HTR-8/SVneo (cell line): ENCODE data around the gene TTC33.
A peak's percentile ranks its signal among the peaks of the same experiment; 100 is the strongest.

Experiments
- DNase-seq: peaks from one replicate; pipeline ENCODE4 v3.0.0; 2011; ENCODE audit warnings: low spot score, mixed read lengths; ENCODE audit not compliant: insufficient read length
- FAIRE-seq: peaks from 2 replicates; lab custom pipeline; 2011; peaks lifted over from hg19 to GRCh38; lab: Jason Lieb, UNC

The TTC33 gene

GRCh38 chr5:40499518-40500273 lies 256.1 kb downstream of the TTC33 start:
- no peak for DNase-seq
- FAIRE-seq = peak; percentile 59

DNA sequence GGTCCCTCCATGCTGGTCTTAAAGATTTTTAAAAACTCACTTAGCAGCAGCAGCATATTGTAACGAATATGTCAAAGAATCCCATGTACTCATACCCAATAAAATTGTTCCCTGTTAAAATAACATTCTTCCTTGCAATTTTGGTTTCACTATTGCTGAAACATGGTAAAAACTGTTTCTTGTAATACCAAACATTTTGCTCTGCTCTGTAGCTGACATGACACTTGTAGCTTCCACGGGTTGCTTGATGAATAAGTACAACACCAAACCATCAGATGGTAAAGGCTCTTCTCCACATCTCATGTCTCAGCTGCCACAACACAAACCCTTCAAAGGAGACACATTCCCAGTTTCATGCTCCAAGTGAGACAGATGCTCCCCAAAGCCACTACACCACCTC lies 256.8 kb downstream of the TTC33 start:
- DNase-seq (no peak), FAIRE-seq (peak; percentile 66)

GRCh38 chr5:40497573-40497972 lies 258.2 kb downstream of the TTC33 start:
- FAIRE-seq (peak; percentile 75), DNase-seq (peak; percentile 50)

DNA sequence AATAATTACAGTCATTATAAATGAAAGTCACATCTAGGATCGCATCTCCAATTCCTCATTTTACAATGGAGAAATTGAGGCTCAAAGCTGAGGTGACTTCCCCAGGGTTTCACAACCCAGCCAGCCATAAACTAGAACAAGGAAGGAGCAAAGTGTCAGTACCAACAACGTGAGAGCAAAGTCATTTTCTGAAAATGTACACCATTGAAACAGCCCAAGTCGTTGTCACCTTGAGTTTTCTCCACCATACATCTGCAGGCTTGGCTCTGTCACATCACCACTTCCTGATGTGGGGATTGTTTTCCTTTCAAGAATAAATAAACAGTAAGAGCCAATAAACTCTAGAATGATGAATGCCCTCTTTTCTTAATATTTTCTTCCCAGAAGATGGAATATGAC lies 260.5 kb downstream of the TTC33 start:
- no peak for DNase-seq
- FAIRE-seq = peak; percentile 42

GRCh38 chr5:40494631-40495236 lies 261.0 kb downstream of the TTC33 start:
- FAIRE-seq (no peak), DNase-seq (no peak)

DNA sequence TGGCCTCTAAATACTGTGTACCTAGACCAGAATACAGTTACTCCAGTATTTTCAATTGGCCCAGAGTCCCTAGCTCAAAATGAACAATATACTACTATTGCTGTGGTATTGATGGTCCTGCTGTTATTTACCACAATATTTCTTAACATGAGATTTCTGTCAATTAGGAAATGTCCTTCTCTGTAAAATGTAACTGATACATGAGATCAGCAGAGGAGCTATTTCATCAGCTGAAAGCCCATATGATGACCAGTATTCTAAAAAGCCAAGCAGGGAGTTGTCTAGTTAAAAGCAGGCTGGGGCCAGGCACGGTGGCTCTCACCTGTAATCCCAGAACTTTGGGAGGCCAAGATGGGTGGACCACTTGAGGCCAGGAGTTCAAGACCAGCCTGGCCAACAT lies 263.7 kb downstream of the TTC33 start:
- DNase-seq (no peak), FAIRE-seq (no peak)

DNA sequence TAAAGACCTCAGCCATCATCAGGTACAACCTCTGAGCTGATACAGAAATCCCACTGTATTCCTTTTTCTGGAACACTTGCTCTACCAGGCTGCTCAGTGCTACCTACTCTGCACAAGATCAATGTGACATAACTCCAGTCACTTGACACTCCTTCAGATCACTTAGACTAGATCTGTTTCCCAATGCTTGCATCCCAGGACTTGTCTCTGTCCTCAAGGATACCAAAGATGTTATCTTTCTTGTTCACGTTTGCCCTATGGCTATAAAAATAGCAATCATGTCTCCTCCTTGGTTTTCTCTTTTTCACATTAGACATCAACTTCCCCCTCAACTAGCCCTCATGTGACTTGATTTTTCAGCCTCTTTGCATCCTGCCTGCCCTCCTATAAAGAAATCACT lies 264.1 kb downstream of the TTC33 start:
- DNase-seq (no peak), FAIRE-seq (peak; percentile 74)

DNA sequence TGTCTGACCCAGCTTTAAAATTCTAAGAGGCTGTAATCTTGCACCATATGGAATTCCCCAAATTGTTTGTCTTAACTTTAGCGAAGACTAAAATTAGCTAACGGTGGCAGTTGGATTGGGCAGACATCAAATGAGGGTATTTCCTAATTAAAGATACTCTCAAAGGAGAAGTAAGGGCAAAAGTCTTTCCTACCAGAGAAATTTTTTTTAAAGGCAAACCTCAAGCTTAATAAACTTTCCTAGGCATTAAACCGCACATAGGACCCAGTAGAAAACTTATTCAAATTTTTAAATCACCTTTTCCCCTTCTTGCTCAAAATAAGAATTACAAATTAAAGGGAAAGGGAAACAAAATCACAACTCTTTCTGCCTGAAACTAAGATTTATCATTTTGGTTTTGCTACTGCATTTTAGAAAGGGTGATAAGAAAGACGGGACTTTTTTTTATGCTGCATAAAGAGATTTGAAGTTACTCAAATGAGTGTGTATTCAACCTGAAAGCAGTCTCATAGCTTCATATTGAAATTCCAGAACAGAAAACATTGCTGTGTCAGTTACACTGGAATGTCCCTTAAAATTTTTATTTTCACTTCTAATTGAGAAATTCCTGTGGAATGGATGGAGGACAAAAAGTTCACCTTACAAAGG lies 265.2 kb downstream of the TTC33 start:
- FAIRE-seq = no peak
- no peak for DNase-seq

DNA sequence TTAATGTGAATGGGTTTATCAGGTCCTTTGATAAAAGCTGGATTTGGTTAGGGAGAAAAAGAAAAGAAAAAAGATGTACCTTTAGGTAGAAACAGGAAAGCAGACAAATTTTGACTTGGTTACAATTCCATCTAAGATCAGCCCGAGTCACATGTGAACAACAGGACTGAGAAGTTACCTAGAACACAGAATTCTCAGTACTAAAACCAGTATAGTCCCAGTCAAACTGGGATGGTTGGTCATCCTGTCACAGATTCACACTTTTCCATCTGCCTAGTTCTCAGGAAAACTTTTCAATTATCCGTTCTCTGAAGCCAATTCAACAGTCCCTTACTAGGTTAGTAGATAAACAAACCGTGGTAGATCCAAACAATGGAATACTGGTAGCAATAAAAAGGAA lies 266.3 kb downstream of the TTC33 start:
- no peak for DNase-seq
- peak; percentile 85 for FAIRE-seq

DNA sequence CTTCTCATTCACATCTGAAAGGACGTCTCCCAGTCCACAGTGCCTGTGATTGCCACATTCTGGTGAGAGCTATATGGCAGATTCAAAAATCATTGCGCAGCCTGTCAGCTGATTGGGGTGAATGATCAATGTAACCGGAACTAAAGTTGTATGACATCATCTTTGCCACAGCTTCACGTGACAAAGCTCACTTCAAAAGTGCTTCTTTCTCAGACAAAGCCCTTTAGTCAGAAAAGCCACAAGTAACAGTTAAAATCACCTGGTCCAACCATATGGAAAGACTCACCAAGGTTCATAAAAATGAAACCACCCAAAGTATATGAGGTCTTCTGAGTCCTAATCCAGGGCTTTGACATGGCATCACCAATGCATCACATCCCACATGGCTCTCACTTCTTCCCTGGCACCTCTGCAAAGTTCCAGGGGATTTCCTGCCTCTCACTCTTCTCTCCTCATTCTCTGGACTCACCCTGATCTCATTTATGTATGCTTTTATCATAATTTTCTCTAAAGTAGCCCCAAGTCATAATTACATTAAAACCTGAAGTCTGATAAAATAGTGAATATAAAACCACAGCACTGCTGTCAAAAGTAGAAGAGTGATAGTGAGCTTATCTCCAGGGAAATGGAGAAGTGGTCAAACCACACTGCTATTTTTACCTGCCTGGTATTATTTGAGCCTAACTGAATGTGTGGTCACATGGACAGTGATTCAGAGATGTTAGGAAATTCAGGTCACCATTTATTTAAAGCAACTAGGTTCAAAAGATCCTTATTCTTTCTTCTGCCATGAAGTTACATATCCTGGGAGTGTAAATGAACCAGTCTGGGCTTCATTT lies 269.1 kb downstream of the TTC33 start:
- DNase-seq (no peak), FAIRE-seq (no peak)

DNA sequence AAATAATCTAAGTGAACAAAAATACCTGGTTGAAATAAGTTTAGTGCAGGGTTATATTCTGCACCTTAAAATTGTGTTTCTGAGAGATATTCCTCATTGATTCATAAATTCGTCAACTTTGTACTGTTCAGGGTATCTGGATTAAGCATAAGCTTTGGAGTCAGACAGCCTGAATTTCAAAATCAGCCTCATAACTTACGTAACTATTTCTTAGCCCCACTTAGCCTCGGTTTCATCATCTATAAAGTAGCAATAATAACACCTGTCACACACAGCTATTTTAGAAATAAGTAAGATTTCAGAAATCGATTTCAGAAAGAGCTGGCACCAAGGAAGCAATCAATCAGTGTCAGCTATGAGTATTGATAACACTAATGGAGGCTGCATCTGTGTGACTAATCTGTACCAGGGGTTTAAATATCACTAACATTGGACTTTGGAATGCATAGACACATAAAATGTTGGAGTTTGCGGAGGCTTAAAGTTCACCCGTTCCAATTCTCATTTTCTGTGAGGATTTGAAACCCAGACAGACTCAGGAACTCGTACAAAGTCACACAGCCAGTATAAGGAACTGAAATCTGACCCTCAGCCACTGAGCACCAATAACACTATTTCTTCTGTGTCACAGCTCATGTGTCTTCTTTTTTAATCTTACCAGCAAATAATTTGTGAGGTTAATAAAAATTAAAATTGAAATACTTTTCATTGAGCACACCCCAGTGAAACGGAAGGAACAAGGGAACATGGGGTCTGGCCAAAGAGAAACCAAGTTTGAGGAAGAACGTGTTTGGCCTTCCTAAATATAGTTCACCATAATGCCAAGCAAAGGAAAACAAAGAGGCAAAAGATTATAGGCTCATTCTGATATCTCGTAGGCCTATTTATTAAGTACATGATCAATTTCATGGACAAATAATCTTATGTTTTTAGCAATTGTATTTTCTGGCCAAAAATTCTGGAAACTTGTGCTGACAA lies 270.5 kb downstream of the TTC33 start:
- no peak for DNase-seq
- no peak for FAIRE-seq

GRCh38 chr5:40484495-40484894 lies 271.3 kb downstream of the TTC33 start:
- FAIRE-seq (peak; percentile 9), DNase-seq (no peak)

DNA sequence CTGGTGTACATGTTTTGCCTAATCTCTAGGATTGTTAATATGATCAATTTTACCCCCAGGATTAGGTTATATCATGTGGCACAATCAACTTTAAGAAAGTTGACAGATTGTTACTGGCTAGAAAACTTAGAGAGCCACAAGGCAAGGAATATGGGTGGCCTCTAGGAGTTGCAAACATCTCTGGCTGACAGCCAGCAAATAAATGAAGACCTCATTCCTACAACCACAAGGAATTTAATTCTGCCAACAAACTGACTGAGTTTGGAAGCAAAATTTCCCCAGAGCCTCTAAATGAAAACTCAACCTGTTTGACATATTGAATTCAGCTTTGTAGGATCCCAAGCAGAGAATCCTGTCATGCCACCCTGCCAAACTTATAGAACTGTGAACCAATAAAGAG lies 272.4 kb downstream of the TTC33 start:
- FAIRE-seq (peak; percentile 4), DNase-seq (no peak)

- peak; percentile 42 for FAIRE-seq
- no peak for DNase-seq
These were observed 274.5 kb downstream of the TTC33 start for GRCh38 chr5:40481241-40481640.

DNA sequence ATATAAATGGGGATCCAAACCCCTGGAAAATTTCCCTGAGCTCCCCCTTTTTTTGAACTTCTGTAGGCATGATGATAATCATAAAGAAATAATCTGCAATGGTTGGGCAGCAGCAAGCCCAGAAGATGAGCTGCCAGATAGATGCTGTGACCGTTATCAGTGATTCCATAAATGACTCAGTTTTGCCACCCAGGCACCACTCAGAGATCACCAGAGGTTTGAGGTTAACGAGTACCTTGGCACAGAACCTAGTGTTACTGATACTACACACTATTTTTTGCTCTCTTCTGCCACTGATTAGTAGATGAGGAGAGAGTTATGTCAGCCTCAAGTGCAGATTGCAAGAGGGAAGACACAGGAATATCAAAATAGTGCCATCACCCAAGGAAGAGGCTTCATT lies 275.4 kb downstream of the TTC33 start:
- no peak for FAIRE-seq

DNA sequence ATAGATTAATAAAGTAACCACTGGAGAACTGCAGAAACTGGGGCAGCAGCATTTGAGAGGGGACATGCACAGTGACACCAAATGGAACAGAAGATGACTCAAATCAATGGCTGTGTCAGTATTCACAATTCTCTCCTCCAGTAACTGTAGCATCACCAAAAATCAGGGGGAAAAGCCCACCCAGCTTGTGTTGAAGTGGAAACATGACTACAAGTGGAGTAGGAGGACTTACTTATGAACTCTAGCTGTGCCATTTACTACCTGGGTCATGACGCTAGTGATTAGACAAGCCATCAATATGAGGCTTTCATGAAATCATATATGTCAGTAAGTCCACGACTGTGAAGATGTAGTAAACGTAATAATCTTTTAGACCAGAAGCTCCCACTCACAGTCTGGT lies 275.8 kb downstream of the TTC33 start:
- FAIRE-seq = no peak
- no peak for DNase-seq

More for the DNA sequence above, 275.4 kb downstream of the TTC33 start:
- no peak for DNase-seq

DNA sequence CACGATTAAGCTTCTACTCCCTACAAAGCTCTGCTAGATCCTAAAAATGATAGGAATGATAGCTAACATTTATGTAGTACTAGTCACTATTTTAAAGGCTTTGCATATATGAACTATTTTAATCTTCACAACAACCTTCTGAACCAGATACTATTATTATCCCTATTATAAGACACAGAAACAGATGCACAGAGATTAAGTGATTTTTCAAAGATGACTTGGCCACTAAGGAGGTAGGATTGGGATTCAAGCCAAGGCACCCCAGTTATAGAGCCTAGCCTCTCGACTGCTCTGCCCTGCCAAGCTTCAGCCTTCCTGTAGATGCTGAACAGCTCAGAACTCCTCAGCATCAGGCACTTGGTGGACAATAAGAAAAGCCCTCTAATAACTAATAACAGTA lies 277.0 kb downstream of the TTC33 start:
- FAIRE-seq = no peak
- no peak for DNase-seq

GRCh38 chr5:40477856-40478546 lies 277.8 kb downstream of the TTC33 start:
- DNase-seq = peak; percentile 52

DNA sequence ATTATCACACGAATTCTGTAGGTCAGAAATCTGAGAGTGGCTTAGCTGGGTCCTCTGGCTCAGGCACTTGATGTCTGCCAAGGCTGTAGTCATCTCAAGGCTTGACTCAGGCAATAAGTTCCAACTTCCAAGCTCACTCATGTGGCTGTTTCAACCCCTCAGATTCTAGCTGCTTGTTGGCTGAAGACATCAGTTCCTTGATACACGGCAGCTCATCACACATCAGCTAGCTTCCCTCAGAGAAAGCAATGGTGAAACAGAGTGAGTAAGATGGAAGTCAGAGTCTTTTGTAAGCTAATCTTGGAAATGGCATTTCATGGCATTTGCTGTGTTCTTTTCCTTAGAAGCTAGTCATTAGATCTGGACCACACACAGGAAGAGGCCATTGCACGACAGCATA lies 280.2 kb downstream of the TTC33 start:
- FAIRE-seq = no peak
- DNase-seq = no peak

More at GRCh38 chr5:40477856-40478546, 277.8 kb downstream of the TTC33 start:
- FAIRE-seq = peak; percentile 86
